GM21529 (cell line): ENCODE data around the gene LARGE1.

Experiments
- ATAC-seq: cut with Tn5 transposase; IDR thresholded peaks from one replicate; pipeline ENCODE4 v1.9.1; 2021; ENCODE audit not compliant: unreplicated experiment

LARGE1 gene

GRCh38 chr22:33538277-33538885 is 381.9 kb downstream of the LARGE1 start:
- ATAC-seq: no peak

- no peak for ATAC-seq
Measured at GRCh38 chr22:33537059-33537458, 383.2 kb downstream of the LARGE1 start.

- no peak for ATAC-seq
Measured at GRCh38 chr22:33535937-33536875, 384.1 kb downstream of the LARGE1 start.

GRCh38 chr22:33529424-33530113 is 390.7 kb downstream of the LARGE1 start:
- ATAC-seq: no peak

- ATAC-seq: no peak
Measured at GRCh38 chr22:33528183-33528582, 392.1 kb downstream of the LARGE1 start.

- no peak for ATAC-seq
Measured at GRCh38 chr22:33526434-33527107, 393.7 kb downstream of the LARGE1 start.

GRCh38 chr22:33524511-33525260 is 395.6 kb downstream of the LARGE1 start:
- no peak for ATAC-seq

- ATAC-seq: no peak
Measured at GRCh38 chr22:33521879-33522665, 398.2 kb downstream of the LARGE1 start.

- ATAC-seq: no peak
Measured at GRCh38 chr22:33520904-33521780, 399.1 kb downstream of the LARGE1 start.

- no peak for ATAC-seq
Measured at GRCh38 chr22:33519974-33520903, 400.0 kb downstream of the LARGE1 start.

- no peak for ATAC-seq
Measured at GRCh38 chr22:33519071-33519973, 401.0 kb downstream of the LARGE1 start.

- ATAC-seq: no peak
Measured at GRCh38 chr22:33518405-33518804, 401.9 kb downstream of the LARGE1 start.

- no peak for ATAC-seq
Measured at GRCh38 chr22:33515795-33516194, 404.5 kb downstream of the LARGE1 start.

- no peak for ATAC-seq
Measured at GRCh38 chr22:33513388-33514338, 406.6 kb downstream of the LARGE1 start.

- no peak for ATAC-seq
Measured at GRCh38 chr22:33512908-33513307, 407.4 kb downstream of the LARGE1 start.
